GM18511 (cell line): ENCODE data around the gene ARL14EP.

Experiments
- ATAC-seq: cut with Tn5 transposase; IDR thresholded peaks from one replicate; pipeline ENCODE4 v1.9.1; 2021; ENCODE audit warnings: mild to moderate bottlenecking, moderate library complexity; ENCODE audit not compliant: unreplicated experiment

The ARL14EP gene

GRCh38 chr11:30326114-30326778 is 3.3 kb downstream of the ARL14EP start:
- ATAC-seq, result no peak

- no peak for ATAC-seq
Observed at GRCh38 chr11:30326906-30327305, 4.0 kb downstream of the ARL14EP start.

DNA sequence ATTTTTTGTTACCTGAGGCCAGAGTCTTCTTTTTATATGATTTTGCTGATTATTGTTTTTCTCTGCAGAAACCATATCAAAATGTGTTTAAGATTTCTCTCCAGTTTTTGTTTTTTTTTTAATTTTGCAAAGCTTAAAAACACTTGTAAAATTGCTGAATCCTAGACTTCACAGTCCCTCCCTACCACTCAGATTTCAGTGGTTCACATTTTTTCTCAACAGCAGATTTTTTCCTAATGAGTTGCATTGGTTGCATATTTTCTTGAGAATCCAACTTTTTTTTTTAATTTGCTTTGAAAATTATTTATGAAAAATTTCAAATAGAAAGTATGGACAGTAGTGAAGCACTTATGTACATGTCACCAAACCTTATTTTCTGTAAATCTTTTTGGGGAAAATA is 5.8 kb downstream of the ARL14EP start:
- no peak for ATAC-seq

- ATAC-seq, result no peak
Observed at GRCh38 chr11:30329150-30329940, 6.4 kb downstream of the ARL14EP start.

- ATAC-seq, result peak; percentile 79
Observed at GRCh38 chr11:30333405-30333804, 10.5 kb downstream of the ARL14EP start.

GRCh38 chr11:30342736-30343166 is 19.8 kb downstream of the ARL14EP start:
- ATAC-seq, result peak; percentile 97

GRCh38 chr11:30344085-30344484 is 21.2 kb downstream of the ARL14EP start:
- peak; percentile 15 for ATAC-seq

DNA sequence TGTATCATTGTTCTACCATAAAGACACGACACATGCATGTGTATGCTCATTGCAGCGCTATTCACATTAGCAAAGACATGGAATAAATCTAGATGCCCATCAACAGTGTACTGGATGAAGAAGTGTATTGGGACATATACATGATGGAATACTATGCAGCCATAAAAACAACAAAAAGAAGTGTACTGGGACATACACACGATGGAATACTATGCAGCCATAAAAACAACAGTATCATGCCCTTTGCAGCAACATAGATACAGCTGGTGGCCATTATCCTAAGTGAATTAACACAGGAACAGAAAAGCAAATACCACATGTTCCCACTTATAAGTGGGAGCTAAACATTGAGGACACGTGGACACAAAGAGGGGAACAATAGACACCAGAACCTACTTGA is 22.7 kb downstream of the ARL14EP start:
- ATAC-seq, result no peak

DNA sequence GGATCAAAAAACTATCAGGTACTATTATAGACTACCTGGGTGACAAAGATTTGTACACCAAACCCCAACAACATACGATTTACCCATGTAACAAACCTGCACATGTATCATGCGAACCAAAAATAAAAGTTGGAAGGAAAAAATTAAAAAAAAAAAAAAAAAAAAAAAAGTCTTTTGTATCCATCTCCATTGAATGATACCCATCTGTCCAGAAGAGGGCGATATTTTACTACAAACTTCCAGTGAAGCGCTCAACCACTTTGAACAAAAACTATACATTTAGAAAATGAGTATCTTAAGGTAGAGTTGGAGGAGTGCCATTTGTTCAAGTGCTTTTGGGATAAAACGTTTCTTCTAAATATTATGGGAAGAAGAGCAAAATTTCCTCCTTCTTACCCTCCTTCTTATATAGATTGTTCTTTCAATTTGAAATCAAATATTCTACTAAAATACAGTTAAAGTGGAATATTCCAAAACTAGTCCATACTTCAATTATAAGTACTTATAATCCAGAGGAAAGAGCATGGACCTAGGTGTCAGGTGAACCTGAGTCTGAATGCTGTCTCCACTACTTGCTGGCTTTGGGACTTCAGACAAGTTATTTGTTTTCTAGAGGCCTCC is 23.3 kb downstream of the ARL14EP start:
- no peak for ATAC-seq

- ATAC-seq, result no peak
Observed at GRCh38 chr11:30348035-30348434, 25.1 kb downstream of the ARL14EP start.

- no peak for ATAC-seq
Observed at GRCh38 chr11:30349885-30350284, 27.0 kb downstream of the ARL14EP start.

DNA sequence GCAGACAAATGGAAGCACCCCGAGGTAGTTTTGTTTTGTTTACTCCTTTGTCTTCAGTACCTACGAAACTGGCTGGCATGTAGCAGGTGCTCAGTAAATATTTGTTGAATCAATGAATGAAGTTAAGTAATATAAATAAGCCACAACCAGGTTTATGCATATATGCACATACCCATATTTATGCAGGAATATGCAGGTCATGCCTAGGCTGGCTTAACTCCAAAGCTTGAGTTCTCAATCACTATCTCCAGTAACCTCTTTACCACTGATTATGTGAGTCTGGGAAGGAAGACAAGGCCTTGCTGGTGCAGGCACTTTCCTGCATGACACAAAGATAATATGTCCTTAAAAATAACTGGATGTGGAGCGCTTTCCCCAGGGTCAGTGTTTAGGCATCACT is 27.5 kb downstream of the ARL14EP start:
- no peak for ATAC-seq

DNA sequence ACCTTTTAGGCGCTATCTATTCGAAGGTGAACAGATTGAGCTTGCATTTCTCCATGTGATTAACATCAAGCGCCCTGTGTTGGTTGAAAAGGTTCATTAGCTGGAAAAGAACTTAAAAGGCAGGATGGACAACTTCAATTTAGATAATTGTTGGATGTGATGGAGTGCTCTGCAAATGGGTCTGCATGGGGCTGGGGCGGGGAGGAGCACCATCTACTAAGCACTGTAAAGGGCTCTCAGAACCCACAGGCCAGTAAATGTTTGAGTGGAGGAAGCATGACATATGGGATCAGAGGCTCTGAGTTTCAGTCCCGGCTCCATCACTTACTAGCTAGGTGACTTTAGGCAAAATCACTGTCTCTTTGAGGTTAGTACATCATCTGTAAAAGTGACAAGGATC is 28.2 kb downstream of the ARL14EP start:
- ATAC-seq, result no peak

GRCh38 chr11:30356391-30356790 is 33.5 kb downstream of the ARL14EP start:
- no peak for ATAC-seq

DNA sequence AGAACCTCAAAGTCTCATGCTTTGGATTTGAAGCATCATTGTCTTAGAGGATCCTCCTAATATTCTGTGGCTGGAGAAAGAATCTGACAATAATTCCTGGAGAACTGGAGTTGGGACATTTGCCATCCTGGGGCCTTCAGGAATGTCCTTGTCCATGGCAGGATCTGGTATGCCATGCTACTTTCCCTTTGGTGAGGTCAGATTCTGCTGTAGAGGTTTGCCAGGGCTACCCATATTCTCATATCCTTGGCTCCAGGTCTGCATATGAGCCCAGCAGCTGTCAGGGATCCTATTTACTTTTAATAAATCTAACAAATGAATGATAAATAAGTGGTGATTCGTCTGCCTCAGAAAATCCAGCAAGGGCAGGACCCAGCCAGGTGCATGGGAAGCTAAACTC is 35.0 kb downstream of the ARL14EP start:
- ATAC-seq, result no peak

DNA sequence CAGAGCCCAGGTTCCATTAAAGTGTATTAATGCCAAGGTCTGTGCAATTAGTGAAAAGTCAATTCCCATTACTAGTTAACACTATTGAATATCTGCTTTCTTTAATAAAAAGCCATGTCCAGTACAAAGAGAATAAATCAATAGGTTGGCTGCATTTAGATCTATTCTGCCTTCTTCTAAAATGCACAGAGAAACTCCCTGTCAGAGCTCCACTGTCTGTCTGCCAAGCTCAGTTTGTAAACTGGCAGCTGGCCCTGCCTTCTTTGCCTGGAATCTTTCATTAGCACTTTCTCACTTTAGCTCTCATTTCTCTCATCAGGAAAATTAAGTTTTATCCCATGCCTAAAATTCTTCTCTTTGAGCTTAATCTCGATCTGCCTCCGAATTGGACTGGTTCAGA is 35.6 kb downstream of the ARL14EP start:
- no peak for ATAC-seq

- ATAC-seq, result no peak
Observed at GRCh38 chr11:30360741-30361140, 37.8 kb downstream of the ARL14EP start.

DNA sequence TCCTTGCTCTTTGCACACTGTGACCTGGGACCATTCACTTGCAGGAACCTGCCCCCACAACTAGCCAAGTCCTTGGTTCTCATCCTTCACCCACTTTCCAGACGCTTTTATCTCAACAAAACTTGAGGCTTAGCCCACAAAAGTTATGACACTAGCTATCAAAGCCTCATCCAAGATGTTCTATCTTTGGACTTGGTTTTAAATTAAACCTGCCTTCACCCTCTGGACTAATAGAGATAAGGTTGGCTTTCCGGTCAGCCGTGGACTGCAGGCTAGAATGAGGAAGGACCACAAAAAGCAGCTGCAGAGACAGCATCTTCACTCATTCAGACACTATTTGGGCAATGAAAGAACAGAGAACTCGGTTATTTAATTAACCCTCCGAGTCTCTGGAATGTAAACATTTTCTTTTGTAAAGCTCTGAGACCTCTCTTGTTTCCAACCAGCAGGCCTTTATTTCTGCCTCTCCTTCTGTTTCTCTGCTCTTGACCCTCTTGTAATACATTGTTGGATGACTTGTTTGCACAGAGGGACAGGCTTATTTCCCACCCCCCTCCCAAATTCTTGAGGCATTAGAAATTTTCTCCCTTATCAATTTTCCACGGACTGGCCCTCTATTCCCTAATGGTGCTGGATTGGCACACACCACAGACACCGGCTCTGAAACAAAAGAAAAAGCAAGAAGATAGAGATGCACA is 41.4 kb downstream of the ARL14EP start:
- no peak for ATAC-seq

DNA sequence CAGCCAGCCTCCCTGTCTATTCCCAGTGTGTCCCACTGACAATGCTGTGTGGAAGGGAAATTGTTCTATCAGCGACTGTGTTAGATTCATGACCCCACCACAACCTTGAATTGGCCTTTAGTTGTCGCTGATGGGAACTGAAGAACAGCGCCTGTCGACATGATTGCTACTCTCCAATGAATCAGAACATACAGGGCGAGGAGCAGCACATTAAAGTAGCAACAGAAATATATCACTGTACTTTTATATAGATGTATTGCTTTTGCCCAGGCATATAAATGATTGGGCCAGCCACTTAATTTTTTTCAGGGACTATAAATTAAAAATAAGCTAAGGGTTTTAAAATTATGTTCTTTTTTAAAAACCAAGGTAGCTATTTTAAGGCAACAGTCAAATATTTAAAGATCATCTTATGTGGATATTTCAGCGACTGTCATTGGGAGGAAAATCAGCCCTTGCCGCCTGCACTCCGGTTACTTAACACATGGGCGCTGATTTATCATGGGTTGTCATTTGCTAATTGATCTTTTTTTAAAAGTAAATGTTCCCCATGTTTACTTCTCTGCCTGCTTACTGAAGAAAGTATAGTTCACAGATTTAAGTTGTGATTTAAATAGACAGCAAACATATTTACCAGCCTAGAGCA is 42.1 kb downstream of the ARL14EP start:
- no peak for ATAC-seq

- ATAC-seq, result peak; percentile 48
Observed at GRCh38 chr11:30365793-30366517, 43.1 kb downstream of the ARL14EP start.
